Activated naive CD8-positive, alpha-beta T cell treated with anti-CD3 and anti-CD28 coated beads, Interleukin-2, amount 10 ng/mL, durations not matched to agents 7 days and 5 days (primary cell): ENCODE measurements around the gene NR3C1. TPM values are rescaled to one million over a fixed set of nuclear protein-coding genes. Genes with fewer than 3 reads are reported as not detected.

Experiments
- ATAC-seq: fragments of 150-1000 bp; cut with Tn5 transposase; one replicate; pipeline ENCODE4 v1.10.0; 2021; ENCODE audit warnings: low read depth, moderate library complexity
- POLR2A ChIA-PET: fragments of 350-600 bp; sonication (Branson Sonifier 250); formaldehyde crosslinking; loops from one replicate; lab custom pipeline; 2021; ENCODE audit warnings: antibody characterized with exemption; lab: Charles Lee
- DNase-seq: peaks from one replicate; pipeline ENCODE4 v3.0.0; 2021
- H3K27ac Mint-ChIP-seq: one replicate; pipeline ENCODE4 v1.8.0; 2022; ENCODE audit warnings: mild to moderate bottlenecking, mixed read lengths
- H3K27me3 Mint-ChIP-seq: one replicate; pipeline ENCODE4 v1.8.0; 2022; ENCODE audit warnings: mild to moderate bottlenecking, moderate library complexity, mixed read lengths
- H3K36me3 Mint-ChIP-seq: one replicate; pipeline ENCODE4 v1.8.0; 2021; ENCODE audit warnings: mild to moderate bottlenecking, mixed read lengths
- H3K4me1 Mint-ChIP-seq: one replicate; pipeline ENCODE4 v1.8.0; 2021; ENCODE audit warnings: mixed read lengths
- H3K4me3 Mint-ChIP-seq: one replicate; pipeline ENCODE4 v1.8.0; 2022; ENCODE audit warnings: mild to moderate bottlenecking, moderate library complexity, mixed read lengths
- H3K9me3 Mint-ChIP-seq: one replicate; pipeline ENCODE4 v1.8.0; 2021; ENCODE audit warnings: mixed read lengths
- total RNA-seq, 2 experiments: library from RNA; stranded (reverse); gene quantifications; one replicate each; pipeline ENCODE4 v1.2.3, GENCODE V29; 2021

The NR3C1 gene
- total RNA-seq, 2 experiments from 2014 or later = 95.5 to 102 TPM

DNA sequence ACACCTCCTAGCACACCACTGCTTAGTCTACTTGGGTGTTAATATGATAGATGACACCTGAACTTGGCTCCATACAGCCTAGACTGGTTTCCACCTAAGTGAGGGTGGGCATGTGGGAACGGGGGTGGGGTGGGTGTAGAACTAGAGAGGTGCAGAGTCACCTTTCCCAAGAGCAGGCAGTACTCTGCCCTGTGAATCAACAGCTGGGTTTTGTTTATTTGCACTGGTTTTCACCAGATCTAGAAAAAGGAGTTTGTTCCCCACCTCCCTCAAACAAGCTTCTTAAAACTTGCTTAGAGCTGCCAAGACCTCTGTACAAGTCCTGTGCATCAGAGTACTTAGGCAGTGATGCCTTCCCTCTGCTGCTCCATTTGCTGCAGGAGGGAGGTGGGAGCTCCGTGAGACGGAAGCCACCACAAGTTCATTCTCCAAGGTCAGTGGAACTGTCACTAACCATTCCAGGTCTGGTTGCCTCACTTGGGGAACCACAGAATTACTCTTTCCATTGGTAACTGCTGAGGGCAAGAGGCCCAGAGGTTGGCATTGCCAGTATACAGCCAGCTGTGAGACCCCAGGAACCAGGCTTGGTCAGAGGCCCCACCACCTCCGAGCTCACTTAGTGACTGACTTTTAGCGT is 163.5 kb downstream of the NR3C1 start:
- Mint-ChIP-seq H3K4me1 (no peaks in the 10 kb centered on the region), H3K36me3 (no peaks in the 10 kb centered on the region), H3K9me3 (peaks cover 7% of the 10 kb centered on the region), H3K27ac (no peak overlapping the region), H3K27me3 (no peaks in the 10 kb centered on the region), H3K4me3 (no peak overlapping the region)
- ATAC-seq (no peak), DNase-seq (no peak)
- POLR2A ChIA-PET = no interaction called here

DNA sequence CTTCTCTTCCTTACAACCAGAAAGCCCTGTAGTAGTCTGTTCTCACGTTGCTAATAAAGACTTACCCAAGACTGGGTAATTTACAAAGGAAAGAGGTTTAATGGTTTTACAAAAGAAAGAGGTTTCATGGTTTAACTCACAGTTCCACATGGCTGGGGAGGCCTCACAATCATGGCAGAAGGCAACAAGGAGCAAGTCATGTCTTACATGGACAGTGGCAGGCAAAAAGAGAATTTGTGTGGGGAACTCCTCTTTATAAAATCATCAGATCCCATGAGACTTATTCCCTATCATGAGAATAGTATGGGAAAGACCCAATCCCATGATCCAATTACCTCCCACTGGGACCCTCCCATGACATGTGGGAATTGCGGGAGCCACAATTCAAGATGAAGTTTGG is 164.9 kb downstream of the NR3C1 start:
- no peak overlapping the region for H3K27ac Mint-ChIP-seq
- H3K27me3 Mint-ChIP-seq = no peaks in the 10 kb centered on the region
- peaks cover 2% of the 10 kb centered on the region for H3K9me3 Mint-ChIP-seq
- H3K36me3 Mint-ChIP-seq = no peaks in the 10 kb centered on the region
- POLR2A ChIA-PET = no interaction called here
- no peak overlapping the region for H3K4me3 Mint-ChIP-seq
- ATAC-seq (no peak), DNase-seq (no peak)
- H3K4me1 Mint-ChIP-seq = no peaks in the 10 kb centered on the region

DNA sequence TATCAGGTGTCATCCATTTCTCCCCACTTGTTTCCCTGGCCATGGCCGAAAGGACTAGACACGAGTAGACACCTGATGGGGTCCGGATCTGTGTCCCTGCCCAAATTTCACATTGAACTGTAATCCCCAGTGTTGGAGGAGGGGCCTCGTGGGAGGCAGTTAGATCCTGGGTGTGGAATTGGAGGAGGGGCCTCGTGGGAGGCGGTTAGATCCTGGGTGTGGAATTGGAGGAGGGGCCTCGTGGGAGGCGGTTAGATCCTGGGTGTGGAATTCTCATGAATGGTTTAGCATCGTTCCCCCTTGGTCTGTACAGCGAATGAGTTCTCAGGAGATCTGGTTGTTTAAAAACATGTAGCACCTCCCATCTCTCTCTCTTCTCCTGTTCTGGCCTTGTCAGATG is 165.8 kb downstream of the NR3C1 start:
- no peak for DNase-seq
- Mint-ChIP-seq H3K4me3 (no peak overlapping the region), H3K36me3 (no peaks in the 10 kb centered on the region), H3K27me3 (no peaks in the 10 kb centered on the region), H3K9me3 (peaks cover 2% of the 10 kb centered on the region), H3K4me1 (no peaks in the 10 kb centered on the region), H3K27ac (no peak overlapping the region)
- ATAC-seq = no peak
- POLR2A ChIA-PET = no interaction called here

DNA sequence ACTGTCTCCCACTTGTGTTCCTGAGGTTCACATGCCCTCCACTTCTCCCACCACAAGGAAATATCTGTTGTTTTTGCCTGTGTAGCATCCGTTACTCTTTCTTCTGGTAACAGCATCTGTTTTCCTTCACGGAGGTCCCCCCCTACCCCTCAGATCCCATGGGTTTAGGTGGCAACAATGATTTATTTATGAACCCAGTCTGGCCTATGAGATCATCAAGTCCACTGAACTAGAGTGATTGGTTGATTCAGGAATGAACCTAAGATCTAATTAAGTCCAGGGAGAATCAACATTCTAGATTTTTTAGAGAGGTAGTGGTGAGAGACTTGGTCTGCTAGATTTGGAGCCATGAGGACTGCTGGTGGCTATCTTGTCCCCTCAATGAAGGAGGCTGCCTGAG is 166.8 kb downstream of the NR3C1 start:
- POLR2A ChIA-PET = no interaction called here
- no peak overlapping the region for H3K4me3 Mint-ChIP-seq
- H3K27ac Mint-ChIP-seq = no peak overlapping the region
- peaks cover 3% of the 10 kb centered on the region for H3K4me1 Mint-ChIP-seq
- no peak for ATAC-seq
- H3K36me3 Mint-ChIP-seq = peaks cover 2% of the 10 kb centered on the region
- H3K9me3 Mint-ChIP-seq = peaks cover 2% of the 10 kb centered on the region
- DNase-seq = no peak
- H3K27me3 Mint-ChIP-seq = no peaks in the 10 kb centered on the region

DNA sequence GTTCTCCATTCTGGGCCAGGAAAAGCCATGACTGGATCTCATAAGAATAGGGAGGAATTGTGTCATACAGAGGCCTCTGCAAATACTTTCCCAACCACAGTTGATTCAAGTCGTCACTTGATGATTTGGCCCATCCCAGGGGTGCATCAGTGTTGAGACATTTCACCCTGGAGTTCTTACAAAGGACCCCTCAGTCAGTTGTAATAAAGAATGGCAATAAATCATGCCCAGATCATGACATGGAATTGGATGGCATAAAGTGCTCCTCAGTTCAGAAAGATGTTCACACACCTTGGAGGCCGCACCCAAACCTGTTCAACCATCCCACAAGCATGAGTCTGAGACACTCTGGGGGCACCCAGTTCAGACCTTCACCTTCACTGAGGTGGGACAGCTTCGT is 168.1 kb downstream of the NR3C1 start:
- H3K4me3 Mint-ChIP-seq = no peak overlapping the region
- no peak overlapping the region for H3K27ac Mint-ChIP-seq
- peaks cover 2% of the 10 kb centered on the region for H3K36me3 Mint-ChIP-seq
- ATAC-seq (no peak), DNase-seq (no peak)
- no peaks in the 10 kb centered on the region for H3K27me3 Mint-ChIP-seq
- H3K4me1 Mint-ChIP-seq = peaks cover 10% of the 10 kb centered on the region
- POLR2A ChIA-PET = no interaction called here
- peaks cover 2% of the 10 kb centered on the region for H3K9me3 Mint-ChIP-seq

DNA sequence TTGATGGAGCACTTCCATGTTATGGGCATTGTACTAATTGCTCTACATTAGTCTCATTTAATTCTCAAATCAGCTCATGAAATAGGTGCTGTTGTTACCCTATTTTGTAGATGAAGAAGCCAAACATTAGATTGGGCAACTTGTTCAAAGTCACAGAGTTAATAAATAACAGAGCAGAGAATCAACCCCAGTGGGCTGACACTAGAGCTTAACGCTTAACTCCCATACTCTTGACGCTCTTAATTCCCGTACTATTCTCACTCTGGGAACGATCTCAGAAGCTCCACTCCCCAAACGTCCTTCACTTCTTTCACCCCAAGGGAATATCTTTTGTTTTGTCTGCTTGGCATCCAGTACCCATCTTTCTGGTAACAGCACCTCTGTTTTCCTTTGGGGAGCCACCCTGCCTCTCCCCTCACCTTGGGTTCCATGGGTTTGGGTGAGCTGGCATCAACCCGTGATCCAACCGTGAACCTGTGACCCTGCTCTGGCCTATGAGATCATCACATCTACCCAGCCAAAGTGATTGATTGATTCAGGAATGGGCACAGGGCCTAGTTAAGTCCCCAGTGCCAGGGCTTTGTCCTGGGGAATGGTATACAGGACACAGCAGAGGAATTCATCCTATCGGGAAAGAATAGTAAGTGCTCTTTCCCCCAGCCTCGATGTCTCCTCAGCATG is 169.2 kb downstream of the NR3C1 start:
- DNase-seq (no peak), ATAC-seq (no peak)
- no peak overlapping the region for H3K4me3 Mint-ChIP-seq
- H3K36me3 Mint-ChIP-seq = peaks cover 2% of the 10 kb centered on the region
- POLR2A ChIA-PET = interaction anchor here (0.7 kb wide), 1 partner anchor 169 kb away, joined by 5 read pairs; the partner anchor contains the start of gene NR3C1
- no peak overlapping the region for H3K27ac Mint-ChIP-seq
- H3K4me1 Mint-ChIP-seq = peaks cover 21% of the 10 kb centered on the region
- H3K9me3 Mint-ChIP-seq = peaks cover 2% of the 10 kb centered on the region
- H3K27me3 Mint-ChIP-seq = no peaks in the 10 kb centered on the region

DNA sequence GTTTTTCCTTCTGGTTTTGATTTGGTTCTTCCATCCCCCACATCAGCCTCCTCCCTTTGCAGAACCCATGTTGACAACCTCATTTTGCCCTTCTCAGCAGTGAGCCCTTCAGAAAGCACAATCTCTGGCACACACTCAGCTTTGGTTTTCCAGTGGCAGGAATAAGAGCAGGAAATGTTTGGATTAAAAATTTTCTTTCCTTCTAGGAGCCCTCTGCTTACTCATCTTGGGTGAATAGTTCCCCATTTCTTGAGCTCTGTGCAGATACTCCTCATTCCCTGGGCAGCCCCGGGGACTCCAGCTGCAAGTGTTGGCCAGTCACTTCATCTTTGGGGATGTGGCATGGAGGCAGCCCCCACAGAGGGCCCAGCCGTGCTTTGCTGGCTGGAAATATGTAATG is 170.5 kb downstream of the NR3C1 start:
- ATAC-seq (no peak), DNase-seq (no peak)
- Mint-ChIP-seq H3K27me3 (no peaks in the 10 kb centered on the region), H3K36me3 (peaks cover 2% of the 10 kb centered on the region), H3K4me3 (no peak overlapping the region), H3K27ac (no peak overlapping the region), H3K9me3 (peaks cover 2% of the 10 kb centered on the region), H3K4me1 (peaks cover 29% of the 10 kb centered on the region)
- POLR2A ChIA-PET = no interaction called here

DNA sequence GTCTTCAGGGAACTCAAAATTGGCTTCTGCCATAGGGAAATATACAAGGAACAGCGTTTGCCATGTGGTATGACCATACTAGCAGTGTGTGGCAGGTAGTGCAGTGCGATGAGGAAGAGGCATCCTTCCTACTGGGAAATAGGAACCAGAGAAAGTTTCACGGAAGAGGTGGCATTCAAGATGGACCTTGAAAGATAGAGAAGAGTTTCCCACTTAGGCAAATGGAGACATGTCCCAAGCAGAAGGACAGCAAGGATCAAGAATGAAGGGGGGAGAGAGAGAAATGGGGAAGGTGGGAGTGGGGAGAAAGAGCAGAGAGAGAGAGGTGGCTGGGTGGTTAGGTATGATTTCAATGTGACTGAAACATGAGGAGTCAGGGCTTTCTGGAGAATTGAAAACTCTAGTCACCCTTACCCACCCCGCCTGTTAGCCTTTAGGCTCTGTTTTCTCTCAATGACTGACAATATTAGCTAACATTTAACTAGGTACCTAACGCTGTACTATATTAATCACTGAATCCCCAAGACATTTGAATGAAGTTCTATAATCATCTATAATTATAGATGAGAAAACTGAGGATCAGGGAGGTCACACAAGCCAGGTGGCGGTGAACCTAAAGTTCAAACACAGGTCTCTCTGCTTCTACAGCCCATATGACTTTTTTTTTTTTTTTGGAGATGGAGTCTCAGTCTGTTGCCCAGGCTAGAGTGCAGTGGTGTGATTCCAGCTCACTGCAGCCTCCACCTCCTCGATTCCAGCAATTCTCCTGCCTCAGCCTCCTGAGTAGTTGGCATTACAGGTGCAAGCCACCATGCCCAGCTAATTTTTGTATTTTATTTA is 171.3 kb downstream of the NR3C1 start:
- H3K4me3 Mint-ChIP-seq = no peak overlapping the region
- peaks cover 29% of the 10 kb centered on the region for H3K4me1 Mint-ChIP-seq
- H3K27ac Mint-ChIP-seq = peak overlapping the region; percentile 12
- no peaks in the 10 kb centered on the region for H3K9me3 Mint-ChIP-seq
- ATAC-seq (no peak), DNase-seq (no peak)
- no peaks in the 10 kb centered on the region for H3K27me3 Mint-ChIP-seq
- POLR2A ChIA-PET = no interaction called here
- H3K36me3 Mint-ChIP-seq = peaks cover 4% of the 10 kb centered on the region

DNA sequence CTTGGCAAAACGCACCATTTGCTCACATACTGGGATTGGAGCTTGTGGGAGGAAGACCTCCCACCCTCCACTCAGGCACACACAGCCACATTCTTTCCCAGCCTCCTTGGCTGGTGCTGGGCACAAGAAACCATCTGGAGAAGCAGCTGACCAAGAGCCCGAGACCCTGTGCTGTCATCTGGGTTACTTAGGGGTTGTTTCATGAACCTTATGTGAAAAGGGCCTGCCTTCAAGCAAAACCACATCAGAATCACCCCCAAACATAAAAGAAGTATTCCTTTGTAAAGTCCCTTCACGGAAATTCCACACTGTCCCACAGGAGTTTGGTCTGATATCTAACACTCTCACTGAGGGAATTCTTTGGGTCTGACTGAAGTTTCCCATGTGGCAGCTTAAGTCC is 172.1 kb downstream of the NR3C1 start:
- peak overlapping the region; percentile 12 for H3K27ac Mint-ChIP-seq
- POLR2A ChIA-PET = no interaction called here
- peaks cover 29% of the 10 kb centered on the region for H3K4me1 Mint-ChIP-seq
- ATAC-seq (no peak), DNase-seq (no peak)
- H3K9me3 Mint-ChIP-seq = no peaks in the 10 kb centered on the region
- no peak overlapping the region for H3K4me3 Mint-ChIP-seq
- H3K27me3 Mint-ChIP-seq = no peaks in the 10 kb centered on the region
- peaks cover 4% of the 10 kb centered on the region for H3K36me3 Mint-ChIP-seq

DNA sequence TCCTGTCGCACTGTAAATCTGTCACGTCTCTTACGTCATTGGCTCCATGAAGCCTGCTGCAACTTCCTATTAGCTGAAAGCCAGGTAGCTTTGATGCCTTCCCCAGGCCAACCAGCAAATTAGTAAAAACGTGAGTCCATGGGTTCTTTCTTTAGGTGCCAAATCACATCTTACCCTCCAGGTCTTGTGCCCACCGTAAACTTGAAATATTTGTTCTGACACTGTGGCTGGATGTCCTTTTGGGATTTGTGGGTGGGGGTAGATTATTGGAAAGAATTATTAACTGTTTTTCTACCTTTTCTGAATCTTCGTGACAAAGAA is 172.8 kb downstream of the NR3C1 start:
- peaks cover 4% of the 10 kb centered on the region for H3K36me3 Mint-ChIP-seq
- peaks cover 29% of the 10 kb centered on the region for H3K4me1 Mint-ChIP-seq
- no peak for ATAC-seq
- H3K9me3 Mint-ChIP-seq = no peaks in the 10 kb centered on the region
- no peaks in the 10 kb centered on the region for H3K27me3 Mint-ChIP-seq
- DNase-seq = no peak
- H3K27ac Mint-ChIP-seq = peak overlapping the region; percentile 87
- H3K4me3 Mint-ChIP-seq = no peak overlapping the region
- POLR2A ChIA-PET = interaction anchor here (2.3 kb wide), 1 partner anchor 173 kb away, joined by 9 read pairs; the partner anchor contains the start of gene NR3C1

DNA sequence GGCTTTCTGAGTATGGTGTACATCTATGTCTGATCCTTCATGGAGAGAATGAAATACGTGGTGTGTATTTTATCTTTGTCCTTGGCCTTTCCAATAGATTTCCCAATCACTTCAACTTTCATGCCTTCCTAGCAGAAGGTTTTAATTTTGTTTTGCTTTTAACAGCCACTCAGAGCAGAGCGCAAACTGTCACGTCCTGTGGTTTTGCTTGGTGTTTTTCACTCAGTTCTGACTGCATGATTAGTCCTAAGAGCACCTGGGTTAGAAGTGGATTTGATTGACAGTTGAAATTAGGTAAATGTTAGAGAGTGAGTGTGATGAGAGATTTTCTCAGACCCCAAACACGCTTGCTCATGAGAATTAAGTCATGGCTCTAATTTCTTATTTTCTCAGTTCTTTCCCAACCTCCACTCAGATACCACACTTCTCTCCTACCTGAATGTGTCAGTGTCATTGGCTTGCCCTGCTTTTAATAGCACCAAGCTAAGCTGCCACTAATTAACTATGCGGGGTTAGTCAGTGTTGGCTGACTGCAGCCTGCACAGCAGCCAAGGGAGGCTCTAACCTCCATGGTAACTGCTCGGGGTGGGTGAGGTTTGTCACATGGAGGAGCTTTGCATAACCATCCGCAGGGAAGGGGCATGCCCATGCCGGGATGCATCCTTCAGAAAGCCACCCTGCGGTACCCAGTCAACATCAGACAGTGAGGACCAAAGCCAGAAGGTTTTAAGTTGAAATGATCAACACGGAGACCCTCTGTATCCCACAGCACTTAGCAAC is 173.4 kb downstream of the NR3C1 start:
- peaks cover 29% of the 10 kb centered on the region for H3K4me1 Mint-ChIP-seq
- DNase-seq = peak; percentile 39
- peak overlapping the region; percentile 71 for H3K4me3 Mint-ChIP-seq
- H3K27ac Mint-ChIP-seq = peak overlapping the region; percentile 87
- peaks cover 4% of the 10 kb centered on the region for H3K36me3 Mint-ChIP-seq
- no peaks in the 10 kb centered on the region for H3K9me3 Mint-ChIP-seq
- H3K27me3 Mint-ChIP-seq = no peaks in the 10 kb centered on the region
- POLR2A ChIA-PET = interaction anchor here (1.5 to 2.3 kb wide), 2 partner anchors 174 to 228 kb away, joined by 6 to 9 read pairs; partner anchors contain the start of gene NR3C1
- peak; percentile 93 for ATAC-seq

DNA sequence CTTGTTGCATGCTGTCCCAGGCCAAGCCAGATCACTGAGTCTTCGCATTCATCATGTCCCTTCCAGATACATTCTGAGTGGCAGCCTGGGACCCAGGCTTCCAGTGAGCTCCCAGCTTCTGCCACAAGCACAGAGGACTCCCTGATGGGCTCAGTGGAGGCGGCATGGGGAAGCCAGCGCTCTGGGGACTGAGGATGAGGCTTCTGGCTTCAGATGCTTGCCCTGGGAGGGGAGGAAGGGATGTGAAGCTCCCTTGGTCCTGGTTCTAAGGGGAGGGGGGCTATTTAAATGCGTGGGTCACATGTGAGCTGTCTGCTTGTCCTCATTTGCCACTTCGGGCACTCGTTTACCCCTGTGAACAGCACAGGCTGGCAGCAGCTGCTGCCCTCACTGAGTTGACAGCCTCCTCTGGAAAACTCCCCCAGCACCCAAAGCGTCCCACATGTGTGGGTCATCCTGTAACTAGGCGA is 174.0 kb downstream of the NR3C1 start:
- ATAC-seq (peak; percentile 65), DNase-seq (peak; percentile 42)
- H3K27ac Mint-ChIP-seq = peak overlapping the region; percentile 87
- peak overlapping the region; percentile 71 for H3K4me3 Mint-ChIP-seq
- peaks cover 29% of the 10 kb centered on the region for H3K4me1 Mint-ChIP-seq
- no peaks in the 10 kb centered on the region for H3K9me3 Mint-ChIP-seq
- no peaks in the 10 kb centered on the region for H3K27me3 Mint-ChIP-seq
- POLR2A ChIA-PET = interaction anchor here (0.6 to 2.4 kb wide), 4 partner anchors 10 to 227 kb away, joined by 4 to 9 read pairs (median 6); partner anchors contain the start of gene NR3C1
- peaks cover 6% of the 10 kb centered on the region for H3K36me3 Mint-ChIP-seq
